NCI-H510A (cell line): ENCODE results near the gene GPT2.

Experiments used
- DNase-seq: peaks from one replicate; lab custom pipeline; 2025; lab: John Stamatoyannopoulos, UW

Gene GPT2

DNA sequence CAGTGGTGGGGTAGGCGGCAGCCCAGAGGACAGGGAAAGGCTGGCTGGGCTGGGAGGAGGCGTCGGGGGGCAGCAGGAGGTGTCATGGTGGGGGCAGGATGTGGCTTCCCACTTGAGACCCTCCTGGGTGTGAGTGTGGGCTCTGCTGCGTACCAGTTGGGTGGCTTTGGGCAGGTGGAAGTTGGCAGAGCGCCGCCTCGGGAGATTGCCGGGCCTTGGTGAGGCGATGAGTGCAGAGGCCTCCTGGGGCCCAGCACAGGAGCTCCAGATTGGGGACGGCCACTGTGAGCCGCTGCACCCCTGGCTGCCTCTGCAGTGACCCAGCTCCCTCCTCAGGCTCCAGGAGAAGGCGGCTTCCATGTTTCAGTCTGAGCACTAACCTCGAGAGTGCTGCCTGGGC is 13.8 kb downstream of the GPT2 start:
- DNase-seq, result no peak

DNA sequence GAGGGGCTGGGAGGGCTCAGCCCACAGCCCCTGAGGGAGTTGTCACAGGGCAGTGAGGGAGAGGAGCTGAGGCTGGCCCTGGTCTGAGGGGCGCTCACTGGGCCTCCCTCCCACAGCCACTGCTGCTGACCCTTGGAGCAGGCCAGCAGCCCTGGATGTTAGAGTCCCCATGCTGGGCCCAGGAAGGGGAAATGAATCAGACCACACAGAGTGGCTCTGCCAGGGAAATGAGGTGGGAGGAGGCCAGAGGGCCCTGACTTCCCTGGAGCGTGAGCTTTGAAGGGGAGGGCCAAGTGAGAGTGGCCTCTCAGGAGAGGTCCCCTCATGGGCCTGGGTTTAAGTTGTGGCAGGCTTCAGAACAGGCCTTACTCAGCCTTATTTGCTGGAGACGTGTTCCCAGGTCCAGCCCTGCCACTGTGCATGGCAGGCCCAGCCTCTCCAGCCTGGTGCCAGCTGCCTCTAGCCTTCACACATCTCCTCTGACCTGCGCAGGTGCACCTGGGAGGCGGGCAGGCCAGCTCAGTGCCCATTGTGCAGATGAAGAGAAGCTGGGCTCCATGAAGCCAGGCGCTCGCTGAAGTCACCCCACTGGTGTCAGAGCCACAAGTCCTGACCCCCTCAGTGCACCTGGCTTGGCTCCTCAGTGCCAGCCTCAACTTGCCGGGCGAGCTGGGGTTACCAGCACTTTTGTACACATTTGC is 15.4 kb downstream of the GPT2 start:
- DNase-seq, result no peak

DNA sequence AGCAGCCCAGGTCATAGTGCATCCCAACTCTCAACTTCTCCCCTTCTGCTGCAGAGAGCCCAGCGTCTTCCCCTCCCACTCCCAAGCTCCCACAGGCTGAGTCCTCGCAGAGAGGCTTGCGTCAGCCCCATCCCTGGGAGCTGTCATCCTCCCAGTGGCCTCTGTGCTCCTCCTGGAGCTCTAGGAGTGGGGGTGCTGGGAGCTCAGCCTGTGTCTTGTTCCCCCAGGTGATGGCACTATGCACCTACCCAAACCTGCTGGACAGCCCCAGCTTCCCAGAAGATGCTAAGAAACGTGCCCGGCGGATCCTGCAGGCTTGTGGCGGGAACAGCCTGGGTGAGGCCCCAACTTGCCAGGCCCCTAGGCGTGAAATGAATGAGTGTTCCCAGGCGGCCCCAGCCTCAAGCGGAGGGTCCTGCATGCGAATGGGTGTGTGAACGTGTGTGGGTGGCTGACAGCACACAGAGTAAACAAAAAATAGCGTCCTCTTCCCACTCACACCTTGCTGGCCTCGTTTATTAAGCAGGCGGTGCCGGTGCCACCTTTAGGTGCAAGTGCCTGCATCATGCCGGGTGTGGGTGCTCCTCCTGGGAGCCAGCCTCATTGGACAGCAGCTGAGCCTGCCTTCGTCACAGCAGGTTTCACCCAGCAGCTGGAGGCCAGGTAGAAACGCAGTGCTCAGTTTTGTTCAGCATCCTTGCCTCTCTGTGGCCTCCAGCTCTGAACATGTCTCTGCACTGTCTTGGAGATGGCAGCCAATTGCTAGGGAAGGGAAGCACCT is 16.5 kb downstream of the GPT2 start:
- DNase-seq, result no peak

DNA sequence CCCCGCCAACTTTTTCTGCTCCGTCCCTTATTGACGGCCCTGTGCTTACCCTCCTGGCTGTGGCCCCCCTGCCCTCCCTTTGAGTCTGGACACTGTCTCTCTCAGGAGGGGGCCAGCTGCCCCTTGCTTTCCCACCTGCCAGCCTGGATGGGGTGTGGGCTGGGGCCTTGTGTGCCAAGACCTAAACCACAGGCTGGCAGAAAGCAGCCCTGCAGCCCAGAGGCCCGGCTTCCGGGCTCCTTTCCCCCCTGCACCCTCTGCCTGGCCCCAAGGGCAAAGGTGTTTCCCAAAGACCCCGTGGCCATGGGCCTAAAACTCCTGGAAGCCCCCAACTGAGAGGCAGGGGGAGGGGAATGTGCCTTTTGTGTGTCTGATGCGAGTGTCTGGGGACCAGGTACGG is 17.5 kb downstream of the GPT2 start:
- no peak for DNase-seq

DNA sequence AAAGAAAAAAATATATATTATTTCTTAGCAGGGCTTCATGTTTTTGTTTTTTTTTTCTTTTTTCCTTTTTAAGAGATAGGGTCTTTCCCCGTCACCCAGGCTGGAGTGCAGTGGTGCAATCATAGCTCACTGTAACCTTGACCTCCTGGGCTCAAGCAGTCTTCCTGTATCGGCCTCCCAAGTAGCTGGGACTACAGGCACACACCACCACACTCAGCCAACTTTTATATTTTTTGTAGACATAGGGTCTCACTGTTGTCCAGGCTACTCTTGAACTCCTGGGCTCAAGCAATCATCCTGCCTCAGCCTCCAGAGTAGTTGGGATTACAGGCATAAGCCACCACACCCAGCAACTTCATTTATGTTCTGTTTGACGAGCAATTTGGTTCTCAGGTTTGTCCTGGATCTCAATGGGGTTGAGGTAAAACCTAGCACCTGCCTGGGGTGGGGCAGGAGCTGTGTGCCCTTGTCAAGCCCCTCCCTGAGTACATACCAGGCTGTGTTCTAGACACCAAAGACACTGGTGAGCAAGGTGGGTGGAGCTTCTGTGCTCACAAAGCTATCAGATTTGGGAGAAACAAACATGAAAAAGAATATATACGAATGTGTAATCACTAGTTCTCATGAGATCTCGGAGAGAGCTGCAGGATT is 19.2 kb downstream of the GPT2 start:
- DNase-seq, result no peak

DNA sequence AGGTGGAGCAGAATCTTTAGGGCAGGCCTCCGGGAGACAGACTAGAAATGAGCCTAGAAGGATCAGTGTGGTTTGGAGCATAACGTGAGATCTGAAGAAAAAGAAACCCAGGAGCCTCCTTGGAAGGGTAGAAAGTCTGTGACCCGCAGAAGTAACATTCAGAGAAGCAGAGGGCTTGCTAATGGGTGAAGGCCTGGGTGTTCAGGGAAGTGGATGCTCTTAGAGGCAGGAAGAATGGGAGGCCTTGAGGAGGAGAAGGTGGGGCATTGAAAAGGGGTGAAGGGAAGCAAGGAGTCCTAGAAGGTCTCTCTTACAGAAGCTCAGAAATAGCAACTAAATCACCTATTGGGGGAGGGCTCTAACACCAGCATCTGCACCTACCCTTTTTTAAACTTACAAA is 20.3 kb downstream of the GPT2 start:
- no peak for DNase-seq

DNA sequence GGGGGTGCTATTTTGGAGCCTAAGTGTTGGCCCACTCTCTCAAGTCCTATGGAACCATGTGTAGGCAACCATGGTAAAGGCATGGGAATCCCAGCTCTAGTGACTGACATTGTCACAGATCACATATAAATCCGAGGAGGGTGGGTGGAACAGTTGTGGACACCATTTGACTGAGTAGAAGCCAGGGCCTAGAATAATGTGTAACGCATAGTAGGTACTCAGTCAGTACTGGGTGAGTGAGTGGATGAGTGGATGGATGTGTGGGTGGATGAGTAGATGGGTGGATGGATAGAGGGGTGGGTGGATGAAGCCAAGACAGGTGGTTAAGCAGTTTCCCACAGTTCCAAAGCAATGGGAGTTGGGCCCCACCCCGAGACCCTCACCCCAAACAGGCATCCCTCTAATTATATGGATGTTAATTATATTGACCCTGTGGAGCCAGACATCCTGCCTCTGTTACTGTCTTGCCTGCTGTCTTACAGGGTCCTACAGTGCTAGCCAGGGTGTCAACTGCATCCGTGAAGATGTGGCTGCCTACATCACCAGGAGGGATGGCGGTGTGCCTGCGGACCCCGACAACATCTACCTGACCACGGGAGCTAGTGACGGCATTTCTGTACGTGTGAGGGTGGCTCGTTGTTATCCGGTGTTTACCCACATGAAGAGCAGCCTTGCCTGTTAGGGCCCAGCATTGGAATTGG is 22.3 kb downstream of the GPT2 start:
- DNase-seq, result no peak

DNA sequence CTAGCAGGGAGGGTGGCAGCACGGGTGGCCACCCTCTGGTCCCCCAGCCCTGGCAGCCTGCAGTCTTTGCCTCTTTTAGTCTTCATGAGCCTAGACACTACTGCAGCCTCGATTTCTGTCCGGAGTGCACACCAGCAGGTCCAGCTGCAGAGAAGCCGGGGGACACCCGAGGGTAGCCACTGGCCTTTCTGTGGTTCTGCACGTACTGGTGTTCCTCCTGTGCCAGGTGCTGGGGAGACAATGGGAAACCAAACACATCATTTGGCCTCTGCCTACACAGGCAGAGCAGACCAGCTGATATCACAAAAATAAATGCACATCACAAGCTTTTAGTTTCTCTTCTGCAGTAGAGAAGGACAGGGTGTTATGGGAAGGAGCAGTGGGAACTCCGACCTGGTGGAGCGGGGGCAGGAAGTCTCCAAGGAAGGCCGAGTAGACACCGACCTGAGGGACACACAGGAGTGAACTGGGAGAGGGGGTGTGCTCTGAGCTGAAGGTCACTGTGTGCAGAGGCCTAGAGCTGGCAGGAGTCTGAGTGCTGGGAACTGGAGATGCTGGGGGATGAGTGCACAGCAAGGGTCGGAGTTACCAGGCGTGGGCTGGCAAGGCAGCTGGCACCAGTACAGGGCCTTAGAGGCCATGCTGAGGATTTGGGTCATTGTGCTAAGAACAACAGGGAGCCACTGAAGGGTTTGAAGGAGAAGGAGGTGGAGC is 23.1 kb downstream of the GPT2 start:
- no peak for DNase-seq

DNA sequence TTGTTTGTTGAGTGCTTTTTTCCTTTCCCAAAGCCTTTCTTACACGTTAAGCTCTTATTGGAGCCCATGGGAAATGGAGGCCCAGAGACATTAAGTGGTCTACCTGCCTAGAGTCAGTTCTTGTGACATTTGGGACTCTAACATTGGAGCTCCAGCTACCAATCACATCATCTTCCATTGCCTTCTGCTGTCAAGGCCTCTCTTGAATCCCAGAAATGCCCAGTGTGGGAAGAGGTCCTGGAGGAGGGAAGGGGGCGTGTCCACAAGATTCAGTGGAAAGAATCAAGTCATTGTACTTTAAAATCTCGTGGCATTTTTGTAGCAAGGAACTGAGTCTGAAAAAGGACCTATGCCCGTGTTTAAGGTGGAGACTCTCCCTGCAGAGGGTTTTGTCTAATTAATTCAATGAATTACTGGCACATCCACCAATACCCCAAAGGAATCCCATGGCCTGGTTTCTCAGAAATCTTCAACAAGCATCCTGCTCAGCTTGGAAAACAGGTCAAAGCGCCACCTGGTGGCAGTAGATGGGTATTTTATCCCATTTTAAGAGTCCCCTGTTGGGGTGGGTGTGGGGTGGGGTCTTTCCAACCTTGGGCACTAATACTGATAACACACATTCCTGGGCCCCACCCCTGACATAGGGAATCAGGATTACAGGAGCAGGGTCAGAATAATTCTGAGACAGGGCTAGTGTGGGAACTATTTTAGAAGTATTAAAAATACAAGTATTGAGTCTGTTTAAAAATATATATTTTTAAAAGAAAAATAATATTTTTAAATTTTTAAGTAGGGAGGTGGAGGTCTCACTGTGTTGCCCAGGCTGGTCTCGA is 24.6 kb downstream of the GPT2 start:
- DNase-seq, result no peak

DNA sequence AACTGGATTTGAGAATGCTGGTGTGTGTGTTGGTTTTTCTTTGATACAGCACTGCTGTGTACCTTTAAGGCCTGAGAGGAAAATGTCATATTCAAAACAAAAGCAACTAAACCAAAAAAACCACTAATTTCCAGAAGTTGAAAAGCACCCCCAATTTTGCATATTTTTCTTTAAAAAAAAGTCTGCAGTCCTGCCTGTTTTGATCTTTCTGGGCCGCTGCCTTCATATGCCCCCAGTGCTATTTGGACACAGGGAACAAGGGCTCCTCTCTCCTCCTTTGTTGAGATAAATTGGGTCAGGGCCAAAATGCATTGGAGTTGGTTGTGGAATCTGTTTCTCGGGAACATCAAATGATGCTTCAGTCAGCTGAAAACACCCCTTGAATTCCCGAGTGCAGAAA is 26.9 kb downstream of the GPT2 start:
- DNase-seq, result no peak

DNA sequence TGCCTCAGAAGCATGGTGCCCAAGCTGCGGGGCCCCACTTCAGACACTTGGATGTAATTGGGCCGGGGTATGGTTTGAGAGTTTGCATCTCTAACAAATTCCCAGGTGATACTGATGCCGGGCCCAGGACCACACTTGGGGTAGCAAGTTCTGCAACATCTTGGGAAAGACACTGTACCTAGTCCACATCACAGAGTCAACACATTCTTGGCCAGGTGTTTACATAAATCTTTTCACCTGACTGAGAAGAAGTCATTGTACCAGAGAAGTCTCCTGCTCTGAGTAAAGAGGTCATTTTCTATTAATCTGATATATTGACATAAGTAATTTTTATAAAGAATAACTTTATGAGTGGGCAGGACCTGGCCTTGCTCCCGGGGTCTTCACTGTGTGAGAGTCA is 27.5 kb downstream of the GPT2 start:
- no peak for DNase-seq

DNA sequence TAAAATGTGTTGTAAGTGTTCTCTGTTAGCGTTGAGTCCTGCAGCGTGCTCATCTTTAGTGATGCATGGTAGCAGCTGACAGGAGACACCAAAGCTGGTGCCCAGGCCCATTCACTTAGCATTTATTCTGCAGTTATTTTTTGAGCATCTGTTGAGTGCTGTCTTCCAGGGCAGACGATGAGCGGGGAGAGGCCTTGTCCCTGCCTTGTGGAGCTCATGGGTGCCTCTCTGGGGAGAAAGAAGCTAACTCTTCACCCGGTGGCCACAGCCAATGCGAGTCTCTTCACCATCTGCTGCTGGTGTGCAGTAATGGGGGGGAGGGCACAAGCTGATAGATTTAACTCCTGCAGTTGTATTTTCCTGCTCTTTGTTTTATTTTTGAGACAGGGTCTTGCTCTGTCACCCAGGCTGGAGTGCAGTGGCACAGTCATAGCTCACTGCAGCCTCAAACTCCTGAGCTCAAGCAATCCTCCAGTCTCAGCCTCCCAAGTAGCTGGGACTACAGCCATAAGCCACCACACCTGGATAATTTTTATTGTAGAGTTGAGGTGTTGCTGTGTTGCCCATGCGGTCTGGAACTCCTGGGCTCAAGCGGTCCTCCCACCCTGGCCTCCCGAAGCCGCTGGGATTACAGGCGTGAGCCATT is 30.5 kb downstream of the GPT2 start:
- DNase-seq, result no peak

DNA sequence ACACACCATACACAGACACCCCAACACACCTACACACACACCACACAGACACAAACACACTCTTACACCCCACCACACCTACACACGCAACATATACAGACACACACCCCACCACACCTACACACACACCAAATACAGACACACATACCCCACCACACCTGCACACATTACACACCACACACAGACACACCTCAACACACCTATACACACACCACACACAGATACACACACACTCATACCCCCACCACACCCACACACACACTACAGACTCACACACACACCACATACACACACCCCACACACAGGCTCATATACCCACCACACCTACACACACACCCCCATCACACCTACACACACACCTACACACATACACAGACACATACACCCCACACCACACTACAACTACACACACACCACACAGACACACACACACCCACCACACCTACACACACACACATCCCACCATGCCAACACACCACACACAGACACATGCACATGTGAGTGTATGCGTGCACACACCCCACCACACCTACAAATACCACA is 31.4 kb downstream of the GPT2 start:
- no peak for DNase-seq

DNA sequence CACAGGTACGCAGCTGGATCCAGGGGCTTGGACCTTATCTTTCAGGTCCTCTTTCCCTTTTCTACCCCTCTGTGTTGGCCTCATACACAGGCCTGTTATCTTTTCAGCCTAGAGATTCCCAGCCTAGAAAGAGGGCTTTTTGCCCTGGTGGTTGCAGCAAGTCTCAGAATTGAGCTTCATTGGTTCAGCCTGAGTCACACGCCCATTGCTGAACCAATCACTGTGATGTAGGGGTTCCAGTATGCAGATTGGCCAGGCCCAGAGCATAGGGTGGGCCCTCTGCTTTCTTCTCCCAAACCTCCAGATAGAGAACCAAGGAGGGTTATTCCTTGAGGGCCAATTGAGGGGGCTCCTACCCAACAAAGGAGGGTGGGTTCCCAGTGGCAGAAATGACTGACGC is 32.8 kb downstream of the GPT2 start:
- no peak for DNase-seq

DNA sequence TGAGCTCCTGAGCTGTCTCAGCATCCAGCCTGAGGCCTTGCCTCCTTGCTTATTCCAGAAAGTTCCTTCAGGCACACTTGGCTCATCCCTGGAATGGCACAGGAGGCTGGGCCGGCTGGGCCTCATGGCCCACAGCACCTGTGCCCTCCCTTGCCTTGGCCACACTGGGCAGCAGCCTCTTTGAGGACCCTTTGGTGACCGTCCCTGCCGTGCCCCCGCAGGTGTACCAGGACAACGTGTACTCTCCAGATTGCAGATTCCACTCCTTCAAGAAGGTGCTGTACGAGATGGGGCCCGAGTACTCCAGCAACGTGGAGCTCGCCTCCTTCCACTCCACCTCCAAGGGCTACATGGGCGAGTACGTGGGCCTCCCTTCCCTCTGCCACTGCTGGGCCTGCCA is 34.2 kb downstream of the GPT2 start:
- no peak for DNase-seq

DNA sequence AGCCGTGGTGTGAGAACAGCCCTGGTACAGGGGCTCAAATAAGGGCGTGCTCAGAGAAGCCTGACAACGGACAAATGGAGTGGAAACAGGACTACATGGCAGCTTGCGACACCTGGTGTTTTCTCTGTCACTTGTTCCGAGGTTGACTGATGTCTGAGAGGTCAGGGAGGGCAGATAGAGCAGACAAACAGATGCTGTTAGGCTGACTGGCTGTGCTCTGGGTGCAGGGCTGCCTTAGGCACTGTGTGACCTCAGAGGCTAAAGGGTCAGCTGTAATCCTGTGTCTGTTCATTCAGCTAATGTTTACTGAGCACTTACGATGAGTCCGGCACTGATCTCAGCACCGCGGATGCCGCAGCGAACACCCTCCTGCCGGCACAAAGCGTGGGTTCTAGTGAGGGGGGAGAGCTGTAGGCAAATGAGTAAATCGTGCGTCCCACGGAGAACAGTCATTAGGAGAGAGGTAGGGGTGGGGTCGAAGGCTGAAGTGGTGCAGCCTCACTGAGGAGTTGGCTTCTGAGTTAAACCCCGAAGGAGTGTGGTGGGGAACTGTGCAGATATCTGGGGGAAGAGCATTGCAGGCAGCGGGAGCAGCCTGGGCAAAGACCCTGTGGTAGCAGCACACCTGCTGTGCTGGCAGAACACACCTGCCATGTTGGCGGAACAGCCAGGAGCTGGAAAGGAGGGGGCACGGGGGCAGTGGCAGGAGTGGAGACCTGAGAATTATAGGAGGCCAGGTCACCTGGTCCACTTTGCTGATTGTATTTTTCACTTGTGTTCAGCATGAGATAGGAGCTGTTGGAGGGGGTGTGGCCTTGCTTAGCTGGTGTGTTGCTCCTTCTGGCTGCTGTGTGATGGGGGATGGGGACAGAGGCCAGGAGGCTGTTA is 35.0 kb downstream of the GPT2 start:
- DNase-seq, result peak; percentile 85

DNA sequence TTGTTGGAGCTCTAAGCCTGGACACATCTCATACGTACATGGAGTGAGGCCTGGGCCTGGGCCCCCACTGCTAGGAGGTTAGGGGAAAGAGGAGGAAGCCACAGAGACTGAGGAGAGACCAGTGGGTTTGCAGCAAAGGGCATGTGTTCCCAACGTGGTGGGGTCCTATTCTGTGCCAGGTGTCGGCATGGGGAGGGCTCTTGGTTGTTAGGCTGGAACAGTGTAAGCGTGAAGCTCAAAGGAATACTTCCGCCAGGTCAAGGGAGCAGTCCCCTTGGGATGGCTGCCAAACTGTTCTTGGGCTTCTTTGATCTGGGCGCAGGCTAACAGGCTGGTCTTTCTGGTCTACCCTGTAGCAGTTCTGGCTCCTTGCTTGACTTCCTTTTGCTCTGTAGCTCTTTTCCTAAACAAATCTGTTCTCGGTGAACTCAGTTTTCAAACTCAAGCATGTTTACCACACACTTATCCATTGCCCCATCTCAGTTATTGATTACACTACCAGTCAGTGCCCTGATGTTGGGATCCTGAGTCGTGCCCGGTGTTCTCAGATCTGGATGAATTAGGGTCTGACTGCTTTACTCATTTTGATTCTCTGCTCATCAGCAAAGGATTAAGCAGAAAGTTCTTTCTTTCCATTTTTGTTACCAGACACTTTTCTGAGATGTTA is 36.4 kb downstream of the GPT2 start:
- DNase-seq, result no peak

DNA sequence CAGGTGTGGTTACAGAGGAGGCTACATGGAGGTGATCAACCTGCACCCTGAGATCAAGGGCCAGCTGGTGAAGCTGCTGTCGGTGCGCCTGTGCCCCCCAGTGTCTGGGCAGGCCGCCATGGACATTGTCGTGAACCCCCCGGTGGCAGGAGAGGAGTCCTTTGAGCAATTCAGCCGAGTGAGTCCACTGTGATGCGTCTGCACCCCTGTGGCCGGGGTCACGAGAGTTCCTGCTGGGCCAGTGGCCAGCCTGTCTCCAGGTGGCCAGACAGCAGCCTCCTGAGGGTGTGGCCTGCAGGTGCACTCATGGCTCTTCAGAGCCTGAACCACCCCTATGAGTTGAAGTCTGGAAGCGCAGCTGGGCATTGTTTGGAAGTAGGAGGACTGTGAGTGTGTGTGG is 38.1 kb downstream of the GPT2 start:
- no peak for DNase-seq
